Esophagus squamous epithelium (tissue), 5 donors: Measurements from ENCODE around the gene USP53. TPM values are rescaled to one million over a fixed set of nuclear protein-coding genes. Genes with fewer than 3 reads are reported as not detected.

Experiments used
- DNase-seq: peaks from one replicate; lab custom pipeline; 2025; lab: John Stamatoyannopoulos, UW
- H3K27ac ChIP-seq, 4 donors: fragments of 200-600 bp; sonication (generic); one replicate each; pipeline ENCODE4 v1.5.1; 2016 to 2019; ENCODE audit warnings: mild to moderate bottlenecking in 1 of 4
- H3K27me3 ChIP-seq, 4 donors: fragments of 200-600 bp; sonication (generic); 1 replicate in 3 of 4; 2 replicates in 1 of 4; pipeline versions ENCODE4 v1.5.1 to v1.6.0; 2017 to 2021; ENCODE audit warnings: antibody characterized with exemption in 1 of 4
- H3K36me3 ChIP-seq, 3 donors: fragments of 200-600 bp; sonication (generic); one replicate each; pipeline ENCODE4 v1.5.1; 2016 to 2019
- H3K4me1 ChIP-seq, 3 donors: fragments of 200-600 bp; sonication (generic); one replicate each; pipeline ENCODE4 v1.5.1; 2017 to 2019
- H3K4me3 ChIP-seq, 4 donors: fragments of 200-600 bp; sonication (generic); 1 replicate in 3 of 4; 2 replicates in 1 of 4; pipeline ENCODE4 v1.5.1; 2016 to 2019; ENCODE audit warnings: mild to moderate bottlenecking in 2 of 4, moderate library complexity in 1 of 4
- H3K9me3 ChIP-seq, 3 donors: fragments of 200-600 bp; sonication (generic); one replicate each; pipeline ENCODE4 v1.5.1; 2016 to 2019
- CTCF ChIP-seq, 6 experiments: fragments of 450-650 bp in 4 of 6; fragments of 200-600 bp in 2 of 6; sonication (generic) in 2 of 6; IDR thresholded peaks; one replicate each; pipeline ENCODE4 v1.5.1; 2016 to 2019; ENCODE audit warnings: antibody characterized with exemption in 6 of 6, mild to moderate bottlenecking in 4 of 6, moderate library complexity in 4 of 6
- POLR2A ChIP-seq, 4 donors: fragments of 450-650 bp; IDR thresholded peaks; one replicate each; pipeline ENCODE4 v1.6.1; 2017; ENCODE audit warnings: antibody characterized with exemption in 4 of 4, mild to moderate bottlenecking in 4 of 4, moderate library complexity in 3 of 4
- WGBS, 2 donors: methylation state at CpG; one replicate each; pipeline ENCODE4 v1.1.5; 2018; 5-methylcytosine and 5-hydroxymethylcytosine counted together
- intact Hi-C: fragments of 100-400 bp; cut with DNase I; formaldehyde crosslinking; loops from one replicate; pipeline ENCODE4 v1.15.0; 2022
- total RNA-seq, 4 donors: library from RNA; depleted of rRNA; stranded (reverse); fragments of >200 nt; gene quantifications; one replicate each; pipeline ENCODE4 v1.1.0, GENCODE V29; 2016
- donor health status: DM: yes; HTN: yes; CAD: no.

USP53 gene
- total RNA-seq, 4 donors from 2014 or later, result 21.9 to 71.5 (median 29.9) TPM

GRCh38 chr4:119286377-119287002, 74.0 kb downstream of the USP53 start:
- Histone ChIP-seq H3K9me3 (no peaks in the 10 kb centered on the region), H3K4me3 (no peak overlapping the region), H3K27ac (peak overlapping the region in 1 of 4 donors; percentile 59), H3K27me3 (no peaks in the 10 kb centered on the region), H3K4me1 (peaks cover 9 to 32% (median 16%) of the 10 kb centered on the region in 3 donors), H3K36me3 (peaks cover 0 to 28% (median 0%) of the 10 kb centered on the region in 3 donors)
- TF ChIP-seq CTCF (IDR thresholded peaks at IDR 0.05) (peak in 5 of 6 experiments; percentile 37 to 70 (median 64)), POLR2A (IDR thresholded peaks at IDR 0.05) (no peak)
- intact Hi-C loops, result no loop called here
- 34 to 47% methylated on average over 3 of the region's 3 CpGs for WGBS, 2 donors
- no peak for DNase-seq

- H3K9me3 ChIP-seq, result no peaks in the 10 kb centered on the region
- peaks cover 0 to 51% (median 0%) of the 10 kb centered on the region in 3 donors for H3K36me3 ChIP-seq
- 95 to 96% methylated on average over 5 of the region's 5 CpGs for WGBS, 2 donors
- intact Hi-C loops, result no loop called here
- H3K27me3 ChIP-seq, result no peaks in the 10 kb centered on the region
- no peak for DNase-seq
- no peak for TF ChIP-seq CTCF (IDR thresholded peaks at IDR 0.05)
- TF ChIP-seq POLR2A (IDR thresholded peaks at IDR 0.05), result no peak
- peaks cover 9 to 25% (median 15%) of the 10 kb centered on the region in 3 donors for H3K4me1 ChIP-seq
- no peak overlapping the region for H3K4me3 ChIP-seq
- no peak overlapping the region for H3K27ac ChIP-seq
These were observed 76.8 kb downstream of the USP53 start for GRCh38 chr4:119289313-119289712.

- Histone ChIP-seq H3K27ac (no peak overlapping the region), H3K9me3 (no peaks in the 10 kb centered on the region), H3K27me3 (no peaks in the 10 kb centered on the region), H3K4me1 (peaks cover 0 to 12% (median 3%) of the 10 kb centered on the region in 3 donors), H3K36me3 (peaks cover 0 to 63% (median 0%) of the 10 kb centered on the region in 3 donors), H3K4me3 (no peak overlapping the region)
- 86 to 100% methylated on average over 1 of the region's 1 CpG for WGBS, 2 donors
- no peak for DNase-seq
- TF ChIP-seq CTCF (IDR thresholded peaks at IDR 0.05) (no peak), POLR2A (IDR thresholded peaks at IDR 0.05) (no peak)
- intact Hi-C loops, result loop anchor here (10.0 kb wide), 1 partner anchor 306 kb away; no protein-coding TSS in a partner anchor
These were observed 78.1 kb downstream of the USP53 start for GRCh38 chr4:119290598-119290997.

GRCh38 chr4:119296356-119296755, 83.8 kb downstream of the USP53 start:
- WGBS, 2 donors, result 90 to 100% methylated on average over 2 of the region's 2 CpGs
- Histone ChIP-seq H3K4me3 (no peak overlapping the region), H3K4me1 (peaks cover 0 to 42% (median 24%) of the 10 kb centered on the region in 3 donors), H3K9me3 (no peaks in the 10 kb centered on the region), H3K27ac (no peak overlapping the region), H3K36me3 (peaks cover 0 to 62% (median 0%) of the 10 kb centered on the region in 3 donors), H3K27me3 (no peaks in the 10 kb centered on the region)
- intact Hi-C loops, result loop anchor here (10.0 kb wide), 1 partner anchor 312 kb away; no protein-coding TSS in a partner anchor
- no peak for TF ChIP-seq POLR2A (IDR thresholded peaks at IDR 0.05)
- TF ChIP-seq CTCF (IDR thresholded peaks at IDR 0.05), result no peak
- no peak for DNase-seq

GRCh38 chr4:119297795-119298194, 85.3 kb downstream of the USP53 start:
- peaks cover 0 to 57% (median 24%) of the 10 kb centered on the region in 3 donors for H3K4me1 ChIP-seq
- TF ChIP-seq POLR2A (IDR thresholded peaks at IDR 0.05) (no peak), CTCF (IDR thresholded peaks at IDR 0.05) (no peak)
- no peaks in the 10 kb centered on the region for H3K27me3 ChIP-seq
- H3K9me3 ChIP-seq, result no peaks in the 10 kb centered on the region
- intact Hi-C loops, result loop anchor here (10.0 kb wide), 1 partner anchor 313 kb away; no protein-coding TSS in a partner anchor
- peak overlapping the region in 1 of 4 donors; percentile 94 for H3K27ac ChIP-seq
- peak overlapping the region in 3 of 4 donors; percentile 69 to 89 (median 76) for H3K4me3 ChIP-seq
- WGBS, 2 donors, result 83 to 94% methylated on average over 1 of the region's 1 CpG
- H3K36me3 ChIP-seq, result peaks cover 0 to 48% (median 0%) of the 10 kb centered on the region in 3 donors
- DNase-seq, result no peak
